ENCODE data around the gene SPRR2G.
"Not testable (repeated sequence)": the region's sequence is repeated elsewhere in the genome, so short reads cannot be mapped to it uniquely, and the experiment has no call there.

SPRR2G gene

DNA sequence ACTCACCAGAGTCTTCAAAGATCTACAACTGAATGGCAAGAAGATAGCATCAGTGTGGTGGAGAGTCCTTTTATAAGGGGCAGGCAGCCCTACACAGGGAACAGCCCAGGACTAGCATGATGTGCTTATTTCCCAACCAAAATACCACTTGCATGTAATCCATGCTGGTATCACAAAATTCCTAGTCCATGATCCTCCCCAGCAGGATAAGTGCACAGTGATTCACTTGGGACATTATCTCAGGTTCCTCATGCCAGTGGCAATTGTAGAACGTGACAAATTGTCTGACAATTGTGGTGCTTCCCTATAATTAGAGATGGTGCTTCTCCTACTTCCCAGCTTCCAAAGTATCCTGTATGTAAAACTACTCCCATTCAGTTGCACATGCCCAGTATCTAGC lies at the start of gene SPRR2G:
SPRR2G (minus strand) TSS at position 45 of the 400 bp plus-strand sequence. CDS start 780 bp downstream, outside the sequence.
- TF ChIP-seq, protein P1, sequence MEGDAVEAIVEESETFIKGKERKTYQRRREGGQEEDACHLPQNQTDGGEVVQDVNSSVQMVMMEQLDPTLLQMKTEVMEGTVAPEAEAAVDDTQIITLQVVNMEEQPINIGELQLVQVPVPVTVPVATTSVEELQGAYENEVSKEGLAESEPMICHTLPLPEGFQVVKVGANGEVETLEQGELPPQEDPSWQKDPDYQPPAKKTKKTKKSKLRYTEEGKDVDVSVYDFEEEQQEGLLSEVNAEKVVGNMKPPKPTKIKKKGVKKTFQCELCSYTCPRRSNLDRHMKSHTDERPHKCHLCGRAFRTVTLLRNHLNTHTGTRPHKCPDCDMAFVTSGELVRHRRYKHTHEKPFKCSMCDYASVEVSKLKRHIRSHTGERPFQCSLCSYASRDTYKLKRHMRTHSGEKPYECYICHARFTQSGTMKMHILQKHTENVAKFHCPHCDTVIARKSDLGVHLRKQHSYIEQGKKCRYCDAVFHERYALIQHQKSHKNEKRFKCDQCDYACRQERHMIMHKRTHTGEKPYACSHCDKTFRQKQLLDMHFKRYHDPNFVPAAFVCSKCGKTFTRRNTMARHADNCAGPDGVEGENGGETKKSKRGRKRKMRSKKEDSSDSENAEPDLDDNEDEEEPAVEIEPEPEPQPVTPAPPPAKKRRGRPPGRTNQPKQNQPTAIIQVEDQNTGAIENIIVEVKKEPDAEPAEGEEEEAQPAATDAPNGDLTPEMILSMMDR (IDR thresholded peaks at IDR 0.05; ENCODE audit: low read depth, low read length), result no peak
- no peak for DNase-seq (ENCODE audit: extremely low read depth, low read depth)

DNA sequence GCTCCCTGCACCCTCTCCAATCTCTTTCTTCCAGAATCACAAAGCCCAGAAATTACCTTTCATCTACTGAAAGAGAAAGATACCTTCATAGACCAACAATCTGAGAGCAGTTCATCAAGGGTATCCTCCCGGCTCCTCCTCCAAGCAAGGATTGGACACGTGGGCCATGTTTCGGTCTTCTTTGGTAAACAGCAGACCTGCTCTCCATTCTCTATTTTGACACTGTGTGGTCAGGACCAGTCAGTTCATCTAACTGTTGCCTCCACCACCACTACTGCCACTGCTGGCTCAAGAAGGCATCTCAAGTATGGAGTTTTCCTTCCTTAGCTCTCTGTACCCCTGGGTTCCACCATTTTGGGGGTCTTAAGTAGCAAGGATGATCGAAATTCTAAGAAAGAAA lies 44.5 kb upstream of the SPRR2G start:
- no peak for DNase-seq (ENCODE audit: extremely low read depth, low read depth)
- TF ChIP-seq, protein P1 (IDR thresholded peaks at IDR 0.05; ENCODE audit: low read depth, low read length), result no peak

DNA sequence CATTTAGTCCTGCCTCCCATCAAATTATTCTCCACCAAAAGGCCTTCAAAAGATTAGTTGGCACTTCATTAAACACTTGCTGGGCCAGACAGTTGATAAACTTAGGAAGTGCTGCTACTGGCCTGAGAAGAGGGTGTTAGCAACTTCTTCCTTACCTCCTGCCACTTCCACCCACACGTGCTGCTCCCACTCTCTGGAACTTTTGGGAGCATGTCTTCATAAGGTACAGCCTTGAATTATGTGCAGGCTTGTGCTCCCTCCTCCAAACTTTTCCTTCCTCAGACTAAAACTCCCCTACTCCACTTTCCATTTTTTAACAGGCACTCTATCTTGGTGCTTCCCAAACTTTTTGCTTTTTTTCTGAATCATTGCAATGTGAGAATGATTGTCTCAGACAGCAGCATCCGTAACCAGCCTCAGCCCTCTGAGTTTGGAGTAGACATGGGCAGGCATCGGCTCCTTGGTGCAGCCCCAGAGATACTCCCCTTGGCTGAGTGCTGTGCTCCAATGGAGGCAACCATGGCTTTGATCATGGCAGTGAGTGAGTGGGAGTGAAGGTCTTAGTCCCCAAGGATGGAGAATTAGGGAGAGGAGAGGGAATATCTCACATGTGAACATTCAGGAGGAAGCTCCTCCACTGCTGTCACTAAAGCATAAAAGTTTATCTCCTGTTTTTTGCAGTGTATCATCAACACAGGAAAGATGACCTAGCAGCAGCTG lies 43.8 kb upstream of the SPRR2G start:
- DNase-seq (ENCODE audit: extremely low read depth, low read depth), result no peak
- TF ChIP-seq, protein P1 (IDR thresholded peaks at IDR 0.05; ENCODE audit: low read depth, low read length), result no peak

DNA sequence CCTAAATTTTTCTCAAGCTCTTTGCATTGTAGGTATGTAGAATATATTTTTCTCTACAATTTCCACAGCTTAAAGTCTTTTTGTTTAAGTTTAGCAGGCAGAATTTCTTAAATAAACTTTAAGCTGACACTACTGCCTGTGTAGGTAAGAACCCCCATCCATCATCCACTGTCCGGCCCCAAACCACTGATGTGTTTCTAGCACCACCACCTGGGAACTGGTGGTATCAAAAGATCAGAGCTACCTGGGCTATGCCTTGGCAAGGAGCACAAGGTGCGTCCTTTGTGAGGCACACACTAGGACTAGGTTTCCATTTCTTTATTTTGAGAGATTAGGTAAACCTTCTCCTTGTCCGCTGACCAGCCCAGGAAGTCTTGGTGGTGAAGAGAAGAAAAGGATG lies 42.0 kb upstream of the SPRR2G start:
- DNase-seq (ENCODE audit: extremely low read depth, low read depth), result no peak
- TF ChIP-seq, protein P1 (IDR thresholded peaks at IDR 0.05; ENCODE audit: low read depth, low read length), result no peak

DNA sequence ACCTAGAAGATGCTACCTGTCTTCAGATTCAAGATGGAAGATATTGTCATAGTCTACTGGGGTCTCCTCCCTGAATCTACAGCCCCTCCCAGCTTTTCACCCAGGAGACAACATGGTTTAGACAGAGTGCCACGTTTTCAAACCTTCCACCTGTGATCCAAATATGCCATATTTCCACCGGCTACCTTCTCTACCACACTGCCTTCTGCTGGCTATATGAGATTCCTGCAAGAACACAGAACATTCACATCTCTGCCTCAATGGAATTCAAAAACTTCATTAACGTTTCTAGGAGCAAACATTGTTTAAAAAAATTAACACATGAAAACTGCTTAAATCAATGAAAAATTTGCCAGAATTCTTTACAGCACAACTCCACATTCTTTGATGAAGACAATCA lies 39.7 kb upstream of the SPRR2G start:
- TF ChIP-seq, protein P1 (IDR thresholded peaks at IDR 0.05; ENCODE audit: low read depth, low read length), result no peak
- no peak for DNase-seq (ENCODE audit: extremely low read depth, low read depth)

DNA sequence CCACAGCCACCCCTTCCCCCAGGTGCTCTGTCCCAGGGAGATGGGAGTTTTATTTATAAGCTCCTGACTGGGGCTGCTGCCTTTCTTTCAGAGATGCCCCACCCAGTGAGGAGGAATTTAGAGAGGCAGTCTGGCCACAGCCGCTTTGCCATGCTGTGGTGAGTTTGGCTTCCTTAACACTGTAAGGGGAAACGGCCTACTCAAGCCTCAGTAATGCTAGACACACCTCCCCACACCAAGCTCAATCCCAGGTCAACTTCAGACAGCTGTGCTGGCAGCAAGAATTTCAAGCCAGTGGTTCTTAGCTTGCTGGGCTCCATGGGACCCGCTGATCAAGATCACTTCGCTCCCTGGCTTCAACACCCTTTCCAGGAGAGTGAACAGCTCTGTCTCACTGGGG lies 37.6 kb upstream of the SPRR2G start:
- DNase-seq (ENCODE audit: extremely low read depth, low read depth), result not testable (repeated sequence)

DNA sequence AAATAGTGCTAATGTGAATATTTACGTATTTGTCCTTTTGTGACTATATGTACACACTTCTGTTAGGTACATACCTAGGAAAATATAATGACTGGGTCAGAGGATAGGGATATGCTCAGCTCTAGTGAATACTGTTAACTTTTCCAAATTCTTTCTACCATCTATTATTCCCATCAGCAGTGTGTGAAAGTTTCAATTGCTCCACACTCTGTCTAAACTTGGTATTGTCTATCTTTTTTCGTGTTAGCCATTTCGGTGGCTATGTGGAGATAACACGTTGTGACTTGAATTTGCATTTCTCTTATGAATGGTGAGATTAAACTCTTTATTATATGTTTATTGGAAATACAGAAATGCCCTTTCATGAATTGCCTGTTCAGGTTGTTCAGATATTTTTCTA lies 29.9 kb upstream of the SPRR2G start:
- DNase-seq (ENCODE audit: extremely low read depth, low read depth), result no peak
- TF ChIP-seq, protein P1 (IDR thresholded peaks at IDR 0.05; ENCODE audit: low read depth, low read length), result no peak

DNA sequence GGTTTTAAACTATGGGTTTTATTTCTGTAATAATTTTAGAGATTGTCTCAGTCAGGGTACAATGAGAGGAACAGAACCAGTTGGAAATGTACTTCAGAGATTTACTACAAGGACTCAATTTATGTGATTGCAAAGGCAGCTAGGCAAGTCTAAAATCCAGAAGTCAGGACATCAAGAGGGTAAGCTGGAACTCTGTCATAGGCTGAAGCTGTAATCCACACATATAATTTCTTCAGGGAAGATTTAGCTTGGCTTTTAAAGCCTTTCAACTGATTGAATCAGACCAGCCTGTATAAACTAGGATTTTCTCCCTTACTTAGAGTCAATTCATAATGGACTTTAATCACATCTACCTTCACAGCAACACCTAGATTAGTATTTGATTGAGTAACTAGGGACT lies 28.2 kb upstream of the SPRR2G start:
- DNase-seq (ENCODE audit: extremely low read depth, low read depth), result no peak
- TF ChIP-seq, protein P1 (IDR thresholded peaks at IDR 0.05; ENCODE audit: low read depth, low read length), result no peak

Data from AG09319 (cell line).